Calu3 (cell line): ENCODE results near the gene RTP3. TPM values are rescaled to one million over a fixed set of nuclear protein-coding genes. Genes with fewer than 3 reads are reported as not detected.

Experiments used
- BruUV-seq: library from RNA; stranded (reverse); fragments of 400-500 nt; replicated peaks from 2 replicates; lab custom pipeline; 2021; lab: Mats Ljungman, UMichigan
- CTCF ChIA-PET: fragments of 300-600 bp; sonication (Branson Sonifier 250); formaldehyde crosslinking; loops from one replicate; lab custom pipeline; 2022; ENCODE audit warnings: antibody characterized with exemption; lab: Charles Lee
- DNase-seq: peaks from one replicate; pipeline ENCODE4 v3.0.0; 2022
- H3K27ac Mint-ChIP-seq: one replicate; pipeline ENCODE4 v1.8.0; 2022; ENCODE audit warnings: mixed read lengths; ENCODE audit not compliant: unreplicated experiment
- H3K27me3 Mint-ChIP-seq: one replicate; pipeline ENCODE4 v1.8.0; 2022; ENCODE audit warnings: mixed read lengths; ENCODE audit not compliant: unreplicated experiment
- H3K36me3 Mint-ChIP-seq: one replicate; pipeline ENCODE4 v1.8.0; 2022; ENCODE audit warnings: mild to moderate bottlenecking, moderate library complexity, mixed read lengths; ENCODE audit not compliant: insufficient read depth, unreplicated experiment
- H3K4me1 Mint-ChIP-seq: one replicate; pipeline ENCODE4 v1.8.0; 2022; ENCODE audit warnings: mild to moderate bottlenecking, low read depth, mixed read lengths; ENCODE audit not compliant: unreplicated experiment
- H3K4me3 Mint-ChIP-seq: one replicate; pipeline ENCODE4 v1.8.0; 2022; ENCODE audit warnings: mild to moderate bottlenecking, low read depth, moderate library complexity, mixed read lengths; ENCODE audit not compliant: unreplicated experiment
- H3K9me3 Mint-ChIP-seq: one replicate; pipeline ENCODE4 v1.8.0; 2022; ENCODE audit warnings: low read depth, mixed read lengths; ENCODE audit not compliant: unreplicated experiment
- intact Hi-C: fragments of 100-400 bp; cut with micrococcal nuclease; formaldehyde crosslinking; loops from one replicate; pipeline ENCODE4 v1.10.0; 2022; ENCODE audit not compliant: unreplicated experiment
- total RNA-seq: library from RNA; stranded (reverse); gene quantifications from 2 replicates; pipeline ENCODE4 v1.2.3, GENCODE V29; 2022
- TF ChIP-seq, protein P1 (sequence below): fragments of 200-600 bp; IDR thresholded peaks from one replicate; pipeline ENCODE4 v1.8.0; 2022; ENCODE audit warnings: antibody characterized with exemption; ENCODE audit not compliant: unreplicated experiment

Gene RTP3
- total RNA-seq, 1 experiment from 2014 or later: not detected

DNA sequence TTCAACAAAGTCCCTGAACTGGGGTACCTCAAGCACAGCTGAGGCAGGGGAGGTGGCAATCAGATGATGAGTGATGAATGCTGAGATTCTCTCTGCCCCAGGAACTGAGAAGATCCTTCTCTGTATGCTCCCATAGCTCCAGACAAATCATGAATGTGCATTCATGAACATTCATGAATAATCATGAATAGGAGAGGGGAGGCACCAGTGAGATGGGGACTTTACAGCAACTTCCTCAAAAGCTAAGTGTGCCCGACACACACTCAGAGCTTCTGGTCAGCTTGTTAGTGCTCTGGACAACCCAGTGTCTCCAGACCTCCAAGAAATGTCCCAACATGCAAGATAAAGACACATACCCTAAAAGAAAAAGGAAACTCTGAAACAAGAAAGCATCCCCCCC is 44.1 kb downstream of the RTP3 start:
- TF ChIP-seq, protein P1, sequence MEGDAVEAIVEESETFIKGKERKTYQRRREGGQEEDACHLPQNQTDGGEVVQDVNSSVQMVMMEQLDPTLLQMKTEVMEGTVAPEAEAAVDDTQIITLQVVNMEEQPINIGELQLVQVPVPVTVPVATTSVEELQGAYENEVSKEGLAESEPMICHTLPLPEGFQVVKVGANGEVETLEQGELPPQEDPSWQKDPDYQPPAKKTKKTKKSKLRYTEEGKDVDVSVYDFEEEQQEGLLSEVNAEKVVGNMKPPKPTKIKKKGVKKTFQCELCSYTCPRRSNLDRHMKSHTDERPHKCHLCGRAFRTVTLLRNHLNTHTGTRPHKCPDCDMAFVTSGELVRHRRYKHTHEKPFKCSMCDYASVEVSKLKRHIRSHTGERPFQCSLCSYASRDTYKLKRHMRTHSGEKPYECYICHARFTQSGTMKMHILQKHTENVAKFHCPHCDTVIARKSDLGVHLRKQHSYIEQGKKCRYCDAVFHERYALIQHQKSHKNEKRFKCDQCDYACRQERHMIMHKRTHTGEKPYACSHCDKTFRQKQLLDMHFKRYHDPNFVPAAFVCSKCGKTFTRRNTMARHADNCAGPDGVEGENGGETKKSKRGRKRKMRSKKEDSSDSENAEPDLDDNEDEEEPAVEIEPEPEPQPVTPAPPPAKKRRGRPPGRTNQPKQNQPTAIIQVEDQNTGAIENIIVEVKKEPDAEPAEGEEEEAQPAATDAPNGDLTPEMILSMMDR: no peak
- DNase-seq: no peak
- peaks cover 10% of the 10 kb centered on the region for H3K4me1 Mint-ChIP-seq
- no TSS peak for BruUV-seq
- H3K27ac Mint-ChIP-seq: no peak overlapping the region
- no peaks in the 10 kb centered on the region for H3K27me3 Mint-ChIP-seq
- CTCF ChIA-PET: interaction anchor here (0.6 to 2.3 kb wide), 2 partner anchors 15 to 53 kb away, joined by 3 to 7 read pairs; no protein-coding TSS in a partner anchor
- intact Hi-C loops: no loop called here
- H3K9me3 Mint-ChIP-seq: no peaks in the 10 kb centered on the region
- H3K4me3 Mint-ChIP-seq: no peak overlapping the region
- H3K36me3 Mint-ChIP-seq: no peaks in the 10 kb centered on the region

DNA sequence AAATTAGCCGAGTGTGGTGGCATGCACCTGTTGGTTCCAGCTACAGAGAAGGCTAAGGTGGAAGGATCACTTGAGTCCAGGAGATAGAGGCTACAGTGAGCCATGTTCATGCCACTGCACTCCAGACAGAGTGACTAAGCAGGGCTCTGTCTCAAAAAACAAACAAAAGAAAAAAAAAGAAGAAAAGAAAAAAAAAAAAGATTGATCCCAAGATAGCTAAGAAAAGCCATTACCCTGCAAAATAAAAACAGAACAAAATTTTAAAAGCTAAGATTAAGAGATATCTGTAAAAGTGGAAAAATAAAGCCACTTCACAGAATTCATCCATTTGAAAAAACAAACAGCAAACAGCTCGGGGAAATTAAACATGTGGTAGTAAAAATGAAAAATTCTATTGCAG is 44.6 kb downstream of the RTP3 start:
- no TSS peak for BruUV-seq
- Mint-ChIP-seq H3K27me3 (no peaks in the 10 kb centered on the region), H3K4me1 (peaks cover 10% of the 10 kb centered on the region), H3K9me3 (no peaks in the 10 kb centered on the region), H3K27ac (no peak overlapping the region), H3K36me3 (no peaks in the 10 kb centered on the region), H3K4me3 (no peak overlapping the region)
- intact Hi-C loops: no loop called here
- TF ChIP-seq, protein P1: no peak
- CTCF ChIA-PET: interaction anchor here (0.6 to 2.3 kb wide), 3 partner anchors 15 to 954 kb away, joined by 3 to 7 read pairs (median 4); no protein-coding TSS in a partner anchor
- DNase-seq: no peak

DNA sequence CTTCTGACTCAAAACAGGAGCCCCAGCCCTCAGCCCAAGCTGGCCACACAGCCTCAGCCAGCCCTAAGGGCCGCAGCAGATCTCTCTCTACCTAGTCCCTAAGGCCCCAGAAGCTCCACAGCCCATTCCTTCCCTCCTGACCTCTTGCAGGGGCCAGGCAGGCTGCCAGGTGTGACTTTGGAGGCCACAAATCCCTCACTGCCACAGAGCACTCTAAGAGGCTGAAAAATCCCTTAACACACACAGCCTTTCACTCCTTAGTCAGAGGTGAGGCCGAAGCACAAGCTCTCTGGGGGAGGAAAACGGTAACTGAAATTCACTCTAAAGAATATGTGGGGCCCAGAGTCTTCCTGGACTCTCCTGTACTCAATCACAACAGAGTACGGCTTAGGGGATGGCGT is 45.0 kb downstream of the RTP3 start:
- Mint-ChIP-seq H3K4me1 (peaks cover 10% of the 10 kb centered on the region), H3K36me3 (no peaks in the 10 kb centered on the region), H3K9me3 (no peaks in the 10 kb centered on the region), H3K4me3 (no peak overlapping the region), H3K27me3 (no peaks in the 10 kb centered on the region), H3K27ac (no peak overlapping the region)
- TF ChIP-seq, protein P1: no peak
- intact Hi-C loops: no loop called here
- CTCF ChIA-PET: interaction anchor here (0.6 to 2.3 kb wide), 2 partner anchors 54 to 955 kb away, joined by 4 to 7 read pairs; no protein-coding TSS in a partner anchor
- no peak for DNase-seq
- no TSS peak for BruUV-seq

DNA sequence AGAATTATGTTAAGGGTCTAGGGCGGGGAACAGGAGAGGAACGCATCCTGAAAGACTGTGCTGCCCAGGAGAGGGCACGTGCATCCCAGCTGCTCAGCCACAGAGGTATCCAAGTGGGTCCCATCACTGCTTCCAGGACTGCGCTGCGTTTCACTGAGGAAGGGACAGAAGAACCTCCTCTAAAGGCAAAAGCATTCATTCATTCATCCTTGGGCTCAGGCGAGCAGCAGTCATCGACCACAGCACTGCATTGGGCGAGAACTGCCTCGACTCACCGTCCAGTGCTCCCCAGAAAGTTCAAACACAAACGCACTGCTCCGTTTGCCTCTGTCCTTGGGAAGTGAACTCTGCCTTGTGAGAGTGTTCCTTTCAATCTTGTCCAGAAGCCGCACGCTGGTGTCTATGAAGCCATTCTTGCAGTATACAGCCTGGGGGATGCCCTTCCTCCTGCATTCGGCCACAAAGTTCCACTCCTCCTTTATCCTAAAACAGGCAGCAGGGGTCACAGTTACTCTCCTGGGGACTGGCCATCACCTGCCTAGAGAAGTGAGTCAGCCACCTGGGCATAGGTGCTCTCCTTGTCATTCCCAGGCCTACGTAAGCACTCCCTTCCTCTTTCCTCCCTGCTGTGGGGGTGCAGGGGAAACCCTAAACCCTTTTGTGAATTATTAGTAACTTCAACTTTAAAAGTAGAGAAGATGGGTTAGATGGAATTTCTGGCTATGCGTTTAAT is 47.2 kb downstream of the RTP3 start:
- TF ChIP-seq, protein P1: no peak
- no peaks in the 10 kb centered on the region for H3K27me3 Mint-ChIP-seq
- H3K27ac Mint-ChIP-seq: no peak overlapping the region
- no peaks in the 10 kb centered on the region for H3K9me3 Mint-ChIP-seq
- H3K4me1 Mint-ChIP-seq: peaks cover 18% of the 10 kb centered on the region
- no peak for DNase-seq
- CTCF ChIA-PET: no interaction called here
- no TSS peak for BruUV-seq
- intact Hi-C loops: no loop called here
- H3K4me3 Mint-ChIP-seq: no peak overlapping the region
- H3K36me3 Mint-ChIP-seq: no peaks in the 10 kb centered on the region
